ENCODE data around the gene IFI35. TPM values are rescaled to one million over a fixed set of nuclear protein-coding genes. Genes with fewer than 3 reads are reported as not detected.

The IFI35 gene
- polyA plus RNA-seq, 3 donors from 2014 or later: 127 to 130 (median 129) TPM

- no peak overlapping the region for H3K27ac Mint-ChIP-seq
- no peak for DNase-seq
- H3K9me3 Mint-ChIP-seq: no peaks in the 10 kb centered on the region
- H3K4me3 Mint-ChIP-seq: no peak overlapping the region
- H3K27me3 Mint-ChIP-seq (ENCODE audit: low read depth in 3 of 3): peaks cover 0 to 4% (median 3%) of the 10 kb centered on the region in 3 donors
- peaks cover 10 to 19% of the 10 kb centered on the region in 2 donors for H3K4me1 Mint-ChIP-seq
- peaks cover 0 to 5% (median 4%) of the 10 kb centered on the region in 3 donors for H3K36me3 Mint-ChIP-seq
Measured at GRCh38 chr17:43011728-43012472, 5.3 kb downstream of the IFI35 start.

DNA sequence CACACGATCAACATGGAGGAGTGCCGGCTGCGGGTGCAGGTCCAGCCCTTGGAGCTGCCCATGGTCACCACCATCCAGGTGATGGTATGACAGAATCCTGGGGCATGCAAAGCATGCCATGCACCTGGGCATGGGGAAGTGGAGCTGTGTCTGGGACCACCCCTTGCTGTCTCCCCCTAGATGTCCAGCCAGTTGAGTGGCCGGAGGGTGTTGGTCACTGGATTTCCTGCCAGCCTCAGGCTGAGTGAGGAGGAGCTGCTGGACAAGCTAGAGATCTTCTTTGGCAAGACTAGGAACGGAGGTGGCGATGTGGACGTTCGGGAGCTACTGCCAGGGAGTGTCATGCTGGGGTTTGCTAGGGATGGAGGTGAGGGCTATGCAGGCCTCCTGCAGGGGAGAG lies 6.7 kb downstream of the IFI35 start:
- Mint-ChIP-seq H3K4me3 (no peak overlapping the region), H3K9me3 (no peaks in the 10 kb centered on the region), H3K36me3 (peaks cover 0 to 5% (median 4%) of the 10 kb centered on the region in 3 donors), H3K4me1 (peaks cover 6 to 15% of the 10 kb centered on the region in 2 donors), H3K27ac (no peak overlapping the region), H3K27me3 (ENCODE audit: low read depth in 3 of 3) (peaks cover 0 to 4% (median 0%) of the 10 kb centered on the region in 3 donors)
- DNase-seq: no peak

DNA sequence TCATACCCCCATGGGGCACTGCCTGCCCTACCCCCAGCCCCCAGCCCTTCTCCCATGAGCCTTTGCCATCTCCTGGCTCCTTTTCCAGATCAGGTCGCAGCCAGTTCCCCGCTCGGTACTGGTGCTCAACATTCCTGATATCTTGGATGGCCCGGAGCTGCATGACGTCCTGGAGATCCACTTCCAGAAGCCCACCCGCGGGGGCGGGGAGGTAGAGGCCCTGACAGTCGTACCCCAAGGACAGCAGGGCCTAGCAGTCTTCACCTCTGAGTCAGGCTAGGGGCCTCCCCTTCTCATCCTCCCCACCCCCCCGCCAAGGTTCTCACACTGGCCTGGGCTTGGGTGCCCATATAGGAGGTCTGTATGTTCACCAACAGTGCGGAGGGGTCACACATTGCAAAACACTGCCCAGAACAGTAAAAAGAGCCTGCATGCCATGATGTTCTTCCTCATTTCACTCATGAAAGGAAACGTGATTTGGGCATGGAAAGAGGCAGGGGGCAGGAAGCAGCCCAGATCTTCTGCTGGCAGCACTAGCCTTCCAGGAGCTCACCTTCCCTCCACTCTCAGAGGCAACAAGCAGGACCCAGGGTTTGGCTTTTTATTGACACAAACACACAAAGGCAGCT lies 7.5 kb downstream of the IFI35 start:
- peaks cover 9 to 21% of the 10 kb centered on the region in 2 donors for H3K4me1 Mint-ChIP-seq
- no peak for DNase-seq
- peaks cover 0 to 4% (median 0%) of the 10 kb centered on the region in 3 donors for H3K27me3 Mint-ChIP-seq (ENCODE audit: low read depth in 3 of 3)
- H3K4me3 Mint-ChIP-seq: no peak overlapping the region
- peak overlapping the region in 2 of 6 donors; percentile 36 to 55 for H3K27ac Mint-ChIP-seq
- no peaks in the 10 kb centered on the region for H3K9me3 Mint-ChIP-seq
- peaks cover 0 to 5% (median 4%) of the 10 kb centered on the region in 3 donors for H3K36me3 Mint-ChIP-seq

DNA sequence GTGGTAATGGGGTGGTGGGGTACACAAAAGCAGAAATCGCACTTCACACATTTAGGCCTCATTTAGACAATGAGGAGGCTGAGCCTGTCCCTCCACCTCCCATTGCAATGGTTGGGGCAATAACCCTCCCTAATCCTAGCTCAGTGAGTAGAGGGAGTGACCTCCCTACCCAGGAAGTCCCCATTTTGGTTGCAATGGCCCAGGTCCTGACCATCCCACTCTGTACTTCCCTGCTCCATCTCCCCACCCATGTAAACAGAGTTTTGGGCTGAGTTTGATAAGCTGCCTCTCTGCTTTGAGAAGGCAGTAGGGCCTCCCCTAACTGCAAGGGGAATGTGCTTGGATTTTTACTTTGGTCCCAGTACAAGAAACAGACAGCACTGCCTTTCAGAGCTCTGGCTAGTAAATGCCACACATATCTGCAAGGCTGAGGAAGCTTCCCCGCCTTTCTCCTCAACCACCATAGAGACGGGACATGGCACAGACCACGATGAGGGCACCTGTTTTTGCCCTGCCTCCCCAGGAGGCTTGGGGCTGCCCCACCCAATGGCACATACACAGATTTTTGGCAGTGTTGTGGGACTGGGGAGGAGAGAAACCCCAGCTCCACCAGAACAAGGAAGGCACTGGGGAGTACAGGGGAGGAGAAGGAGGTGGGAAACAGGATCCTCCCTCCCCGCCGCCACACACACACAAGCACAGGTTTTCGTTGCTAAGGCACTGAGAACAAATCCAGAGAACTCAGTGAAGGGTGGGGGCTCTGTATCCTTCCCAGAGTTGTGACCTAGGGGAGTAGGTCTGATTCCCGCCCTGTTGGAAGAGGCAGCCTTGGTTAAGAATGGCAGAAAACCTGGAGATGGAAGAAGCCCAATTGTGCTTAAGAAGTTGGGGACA lies 8.3 kb downstream of the IFI35 start:
- H3K27me3 Mint-ChIP-seq (ENCODE audit: low read depth in 3 of 3): peaks cover 0 to 4% (median 0%) of the 10 kb centered on the region in 3 donors
- peaks cover 15 to 21% of the 10 kb centered on the region in 2 donors for H3K4me1 Mint-ChIP-seq
- H3K36me3 Mint-ChIP-seq: peaks cover 0 to 5% (median 4%) of the 10 kb centered on the region in 3 donors
- no peak overlapping the region for H3K4me3 Mint-ChIP-seq
- no peaks in the 10 kb centered on the region for H3K9me3 Mint-ChIP-seq
- DNase-seq: no peak
- H3K27ac Mint-ChIP-seq: peak overlapping the region; percentile 7 to 55 (median 37)

GRCh38 chr17:43015579-43015978 lies 9.0 kb downstream of the IFI35 start:
- peaks cover 0 to 4% (median 3%) of the 10 kb centered on the region in 3 donors for H3K27me3 Mint-ChIP-seq (ENCODE audit: low read depth in 3 of 3)
- DNase-seq: no peak
- peak overlapping the region in 2 of 6 donors; percentile 17 to 46 for H3K27ac Mint-ChIP-seq
- peaks cover 14 to 16% of the 10 kb centered on the region in 2 donors for H3K4me1 Mint-ChIP-seq
- no peak overlapping the region for H3K4me3 Mint-ChIP-seq
- no peaks in the 10 kb centered on the region for H3K9me3 Mint-ChIP-seq
- H3K36me3 Mint-ChIP-seq: peaks cover 0 to 5% (median under 1%) of the 10 kb centered on the region in 3 donors

DNA sequence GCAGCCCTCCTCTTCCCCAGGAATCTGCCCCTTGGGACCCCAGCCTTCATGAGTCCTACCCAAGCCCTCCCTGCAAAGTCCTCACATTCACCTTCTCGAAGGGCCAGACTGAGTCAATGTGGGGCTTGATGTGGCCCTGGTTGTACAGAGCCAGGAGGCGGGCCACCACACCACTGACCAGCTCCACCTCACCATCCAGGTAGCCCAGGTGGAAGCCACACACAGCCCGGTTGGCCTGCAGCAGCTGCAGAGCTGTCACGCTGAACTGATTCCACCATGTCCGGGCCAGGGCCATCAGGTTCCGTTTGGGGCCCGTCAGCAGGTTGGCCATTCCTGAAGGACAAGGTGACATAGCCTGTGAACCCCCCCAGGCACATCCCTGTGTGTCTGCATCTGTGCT lies 9.6 kb downstream of the IFI35 start:
- Mint-ChIP-seq H3K36me3 (peaks cover 0 to 5% (median 0%) of the 10 kb centered on the region in 3 donors), H3K27me3 (ENCODE audit: low read depth in 3 of 3) (peaks cover 0 to 4% (median 3%) of the 10 kb centered on the region in 3 donors), H3K27ac (peak overlapping the region in 2 of 6 donors; percentile 53 to 72), H3K4me1 (peaks cover 16 to 20% of the 10 kb centered on the region in 2 donors), H3K4me3 (no peak overlapping the region), H3K9me3 (no peaks in the 10 kb centered on the region)
- no peak for DNase-seq

DNA sequence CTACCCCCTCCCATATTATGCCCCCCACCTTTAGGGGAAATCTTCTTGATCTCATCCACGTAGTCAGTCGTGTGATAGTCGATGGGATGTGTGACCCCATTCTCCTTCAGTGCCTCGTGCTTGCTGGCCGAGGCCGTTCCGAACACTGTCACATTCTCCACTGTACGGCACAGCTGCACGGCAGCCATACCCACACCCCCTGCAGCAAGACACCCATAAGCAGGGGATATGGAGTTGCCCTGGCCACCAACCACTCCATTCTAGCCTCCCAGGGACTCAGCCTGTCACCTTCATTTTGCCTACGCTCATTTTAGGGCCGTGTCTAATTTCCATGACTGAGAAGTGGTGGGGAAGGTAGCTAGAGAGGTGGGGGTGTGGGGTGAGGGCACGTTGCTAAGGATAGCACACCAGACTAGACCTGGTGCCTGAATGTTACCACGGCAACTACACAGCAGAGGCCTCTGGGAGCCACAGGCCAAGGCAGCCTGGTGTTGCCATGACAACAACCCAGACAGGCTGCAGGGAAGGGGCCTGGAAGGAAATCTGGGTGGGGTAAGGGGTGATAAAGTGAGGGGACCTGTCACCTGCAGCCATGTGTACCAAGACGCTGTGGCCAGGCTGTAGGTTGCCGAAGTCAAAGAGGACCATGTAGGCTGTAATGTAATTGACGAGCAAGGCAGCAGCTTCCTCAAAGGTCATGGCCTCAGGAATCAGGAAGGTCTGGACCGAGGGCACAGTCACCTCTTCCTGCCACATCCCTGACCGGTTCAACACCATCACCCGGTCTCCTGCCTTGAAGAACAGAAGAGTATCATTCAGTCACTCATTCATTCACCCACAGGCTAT lies 11.6 kb downstream of the IFI35 start:
- H3K4me3 Mint-ChIP-seq: peak overlapping the region in 1 of 5 donors; percentile 16
- H3K27me3 Mint-ChIP-seq (ENCODE audit: low read depth in 3 of 3): peaks cover 0 to 3% (median 3%) of the 10 kb centered on the region in 3 donors
- DNase-seq: peak in 2 of 3 donors; percentile 14 to 18
- H3K27ac Mint-ChIP-seq: peak overlapping the region in 2 of 6 donors; percentile 29 to 60
- peaks cover 12 to 23% of the 10 kb centered on the region in 2 donors for H3K4me1 Mint-ChIP-seq
- no peaks in the 10 kb centered on the region for H3K9me3 Mint-ChIP-seq
- H3K36me3 Mint-ChIP-seq: no peaks in the 10 kb centered on the region

GRCh38 chr17:43018932-43019331 lies 12.3 kb downstream of the IFI35 start:
- Mint-ChIP-seq H3K36me3 (no peaks in the 10 kb centered on the region), H3K27ac (peak overlapping the region in 2 of 6 donors; percentile 15 to 60), H3K9me3 (no peaks in the 10 kb centered on the region), H3K27me3 (ENCODE audit: low read depth in 3 of 3) (peaks cover 0 to 3% (median 3%) of the 10 kb centered on the region in 3 donors), H3K4me3 (no peak overlapping the region), H3K4me1 (peaks cover 12 to 26% of the 10 kb centered on the region in 2 donors)
- DNase-seq: no peak

GRCh38 chr17:43019418-43019817 lies 12.8 kb downstream of the IFI35 start:
- no peaks in the 10 kb centered on the region for H3K9me3 Mint-ChIP-seq
- peak overlapping the region in 1 of 6 donors; percentile 71 for H3K27ac Mint-ChIP-seq
- no peak for DNase-seq
- H3K4me3 Mint-ChIP-seq: peak overlapping the region in 4 of 5 donors; percentile 38 to 87 (median 48)
- H3K4me1 Mint-ChIP-seq: peaks cover 16 to 29% of the 10 kb centered on the region in 2 donors
- H3K36me3 Mint-ChIP-seq: no peaks in the 10 kb centered on the region
- H3K27me3 Mint-ChIP-seq (ENCODE audit: low read depth in 3 of 3): peaks cover 3 to 8% (median 5%) of the 10 kb centered on the region in 3 donors

DNA sequence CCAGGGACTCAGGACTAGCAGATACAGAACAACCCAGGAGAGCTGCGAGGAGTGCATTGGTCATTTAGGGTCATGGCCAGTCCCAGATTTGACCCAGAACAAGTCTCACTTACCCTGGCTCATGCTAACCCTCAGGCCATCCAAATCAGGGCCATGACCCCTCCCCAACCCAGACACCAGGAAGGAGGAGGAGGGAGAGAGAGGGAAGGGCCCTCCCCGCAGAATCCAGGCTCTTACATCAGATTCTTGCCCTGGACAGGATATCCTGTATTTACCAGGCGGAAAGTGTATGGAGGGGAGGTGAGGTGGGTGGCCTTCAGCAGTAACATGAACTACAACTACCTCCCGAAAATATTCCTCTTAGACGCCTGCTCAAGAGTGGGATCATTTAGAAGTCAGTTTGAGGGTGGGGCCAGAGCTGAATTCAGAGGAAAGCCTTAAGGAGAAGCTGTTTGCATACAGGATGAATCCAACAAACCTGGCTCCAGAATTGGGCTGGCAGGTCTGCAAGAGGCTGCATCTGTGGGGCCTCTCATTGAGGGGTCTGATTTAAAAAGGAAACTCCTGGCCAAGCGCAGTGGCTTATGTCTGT lies 13.5 kb downstream of the IFI35 start:
- H3K4me1 Mint-ChIP-seq: peaks cover 23 to 34% of the 10 kb centered on the region in 2 donors
- H3K4me3 Mint-ChIP-seq: peak overlapping the region; percentile 23 to 87 (median 61)
- no peak for DNase-seq
- H3K27me3 Mint-ChIP-seq (ENCODE audit: low read depth in 3 of 3): peaks cover 5 to 10% (median 6%) of the 10 kb centered on the region in 3 donors
- H3K27ac Mint-ChIP-seq: peak overlapping the region in 1 of 6 donors; percentile 22
- no peaks in the 10 kb centered on the region for H3K36me3 Mint-ChIP-seq
- H3K9me3 Mint-ChIP-seq: no peaks in the 10 kb centered on the region

DNA sequence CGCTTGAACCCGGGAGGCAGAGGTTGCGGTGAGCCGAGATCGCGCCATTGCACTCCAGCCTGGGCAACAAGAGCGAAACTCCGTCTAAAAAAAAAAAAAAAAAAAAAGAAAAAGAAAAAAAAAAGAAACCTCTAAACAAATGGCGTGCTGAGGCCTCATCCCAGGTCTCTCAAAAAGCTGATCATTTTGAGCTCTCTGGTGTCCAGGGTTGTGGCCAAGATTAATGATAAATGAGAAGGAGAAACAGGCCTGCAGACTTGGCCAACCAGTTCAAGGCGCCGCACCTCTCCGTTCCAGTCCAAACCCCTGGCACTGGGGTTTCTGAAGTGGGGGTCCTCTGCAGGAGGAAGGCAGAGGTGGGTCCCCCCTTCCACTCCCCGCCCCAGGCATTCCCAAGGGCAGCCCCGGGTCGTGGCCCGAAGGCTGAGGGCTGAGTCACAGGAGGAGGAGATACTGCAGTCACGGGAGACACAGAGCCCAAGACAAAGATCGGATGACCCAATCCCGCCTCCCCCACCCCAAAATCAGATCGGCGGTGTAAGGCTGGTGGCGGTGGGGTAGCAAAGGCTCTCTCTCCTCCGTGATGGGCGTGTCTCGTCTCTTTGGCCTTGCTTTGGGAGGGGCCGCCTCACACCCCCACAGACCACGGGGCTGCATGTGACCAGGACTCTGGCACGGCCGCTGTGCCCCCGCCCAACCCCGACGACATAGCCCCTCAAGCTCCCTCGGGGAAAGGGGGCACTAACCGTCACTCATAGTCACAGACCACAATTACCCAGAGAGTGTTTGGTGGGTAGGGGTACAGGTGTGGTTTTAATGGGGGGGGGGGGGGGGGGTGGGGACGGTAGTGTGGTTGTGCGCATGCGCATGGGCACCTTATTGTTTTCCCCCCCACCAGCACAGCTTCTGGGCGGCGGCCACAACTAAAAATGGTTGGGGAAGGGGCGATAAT lies 14.5 kb downstream of the IFI35 start:
- Mint-ChIP-seq H3K36me3 (no peaks in the 10 kb centered on the region), H3K27me3 (ENCODE audit: low read depth in 3 of 3) (peaks cover 5 to 10% (median 6%) of the 10 kb centered on the region in 3 donors), H3K4me3 (peak overlapping the region; percentile 85 to 95 (median 89)), H3K9me3 (no peaks in the 10 kb centered on the region), H3K4me1 (peaks cover 23 to 37% of the 10 kb centered on the region in 2 donors), H3K27ac (peak overlapping the region in 4 of 6 donors; percentile 8 to 85 (median 63))
- DNase-seq: peak; percentile 41 to 45 (median 43)

All from immature natural killer cell (primary cell).